G401.6 (cell line): ENCODE measurements around the gene MAD2L2.

Experiments
- FAIRE-seq: peaks from 2 replicates; lab custom pipeline; 2012; peaks lifted over from hg19 to GRCh38; lab: Jason Lieb, UNC

The MAD2L2 gene

DNA sequence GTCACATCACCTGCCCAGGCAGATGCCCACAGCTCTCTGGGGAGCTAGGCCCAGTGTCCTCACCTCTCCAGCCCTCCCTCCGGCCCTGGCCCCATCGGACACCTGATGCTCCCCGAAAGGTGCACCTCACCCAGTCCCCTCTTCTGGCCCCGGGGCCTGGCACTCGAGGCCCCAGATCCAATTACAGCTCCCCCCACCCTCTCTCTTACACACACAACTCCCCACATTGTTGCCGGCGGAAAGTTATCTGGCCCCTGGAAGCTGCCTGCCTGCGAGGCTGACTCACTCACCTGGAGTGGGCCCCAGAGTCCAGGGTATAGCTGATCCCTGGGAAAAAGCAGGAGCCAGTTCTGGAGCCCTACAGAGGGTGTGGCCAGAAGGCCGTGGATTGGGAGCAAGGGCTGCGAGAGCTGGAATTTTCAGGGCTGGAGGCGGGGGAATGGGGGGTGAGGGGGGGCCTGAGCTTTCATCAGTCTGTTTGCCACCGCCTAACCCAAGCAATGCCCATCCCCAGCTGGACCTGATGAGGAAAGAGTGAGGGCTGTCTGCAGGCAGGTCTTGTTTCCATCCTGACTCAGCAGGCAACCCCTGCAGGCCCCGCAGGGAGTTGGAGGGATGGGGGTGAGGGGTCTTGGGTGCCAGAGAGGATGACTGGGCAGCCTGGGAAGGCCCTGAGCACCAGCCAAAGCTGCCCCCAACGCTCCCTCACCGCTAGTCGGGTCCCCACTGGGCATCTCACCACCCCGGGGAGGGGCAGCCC is 27.7 kb downstream of the MAD2L2 start:
- no peak for FAIRE-seq

GRCh38 chr1:11652203-11652780 is 28.7 kb downstream of the MAD2L2 start:
- no peak for FAIRE-seq

GRCh38 chr1:11651017-11651416 is 29.9 kb downstream of the MAD2L2 start:
- no peak for FAIRE-seq

GRCh38 chr1:11650331-11650991 is 30.5 kb downstream of the MAD2L2 start:
- FAIRE-seq, result no peak

GRCh38 chr1:11649624-11650330 is 31.2 kb downstream of the MAD2L2 start:
- FAIRE-seq, result no peak

DNA sequence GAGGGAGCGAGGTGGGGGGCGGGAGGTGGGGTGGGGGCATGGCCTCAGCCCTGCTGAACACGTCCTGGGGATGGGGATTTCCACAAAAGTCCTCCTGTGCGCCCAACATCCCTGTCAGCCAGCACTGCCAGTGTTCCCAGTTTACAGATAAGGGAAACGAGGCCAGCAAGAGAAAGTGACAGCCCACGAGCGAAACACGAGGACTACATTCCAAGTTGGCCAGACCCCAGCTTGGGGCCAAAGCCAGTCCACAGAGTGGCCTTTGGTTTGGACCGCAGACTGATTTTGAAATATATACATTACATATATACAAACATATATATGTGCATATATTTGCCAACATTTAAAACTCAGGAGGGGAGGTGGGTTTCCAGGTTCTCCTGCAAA is 31.7 kb downstream of the MAD2L2 start:
- FAIRE-seq, result no peak

- FAIRE-seq, result no peak
Measured at GRCh38 chr1:11648732-11649158, 32.2 kb downstream of the MAD2L2 start.

DNA sequence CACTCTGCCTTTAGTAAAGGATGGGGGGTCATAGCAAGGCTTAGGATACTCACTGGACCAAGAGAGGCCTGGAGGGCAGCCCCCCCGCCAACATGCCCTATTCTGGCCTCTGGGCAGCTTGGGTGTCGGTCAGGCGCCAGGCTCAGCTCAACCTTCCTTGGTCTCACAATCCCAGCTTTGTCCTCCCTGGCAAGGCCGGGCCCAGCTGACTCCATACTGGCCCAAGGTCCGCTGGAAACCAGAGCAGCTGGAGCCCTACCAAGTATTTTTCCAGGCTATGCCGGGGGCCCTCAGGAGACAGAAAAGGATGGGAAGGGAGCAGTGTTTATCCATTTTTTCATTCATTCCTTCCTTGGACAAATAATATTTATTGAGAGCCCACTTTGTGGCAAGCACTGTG is 32.9 kb downstream of the MAD2L2 start:
- no peak for FAIRE-seq

- no peak for FAIRE-seq
Measured at GRCh38 chr1:11647333-11647732, 33.6 kb downstream of the MAD2L2 start.

DNA sequence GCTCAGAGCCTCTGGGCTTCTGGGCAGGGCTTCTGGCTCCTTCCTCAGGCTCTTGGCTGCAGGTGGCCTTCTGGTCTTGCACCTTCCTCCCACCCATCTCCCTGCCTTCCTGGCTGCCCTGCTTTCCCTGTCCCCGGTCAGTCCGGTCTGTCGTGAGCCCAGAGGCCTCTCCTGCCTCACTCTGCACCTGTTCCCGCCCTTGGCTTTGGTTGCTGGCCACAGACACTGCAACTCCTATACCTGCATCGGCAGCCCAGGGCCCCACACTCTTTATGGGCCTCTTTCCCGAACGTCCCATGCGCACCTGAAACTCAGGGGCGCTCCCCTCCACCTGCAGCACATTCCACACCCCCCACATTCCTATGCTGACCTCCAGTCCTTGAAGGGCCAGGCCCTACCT is 34.6 kb downstream of the MAD2L2 start:
- FAIRE-seq, result no peak

DNA sequence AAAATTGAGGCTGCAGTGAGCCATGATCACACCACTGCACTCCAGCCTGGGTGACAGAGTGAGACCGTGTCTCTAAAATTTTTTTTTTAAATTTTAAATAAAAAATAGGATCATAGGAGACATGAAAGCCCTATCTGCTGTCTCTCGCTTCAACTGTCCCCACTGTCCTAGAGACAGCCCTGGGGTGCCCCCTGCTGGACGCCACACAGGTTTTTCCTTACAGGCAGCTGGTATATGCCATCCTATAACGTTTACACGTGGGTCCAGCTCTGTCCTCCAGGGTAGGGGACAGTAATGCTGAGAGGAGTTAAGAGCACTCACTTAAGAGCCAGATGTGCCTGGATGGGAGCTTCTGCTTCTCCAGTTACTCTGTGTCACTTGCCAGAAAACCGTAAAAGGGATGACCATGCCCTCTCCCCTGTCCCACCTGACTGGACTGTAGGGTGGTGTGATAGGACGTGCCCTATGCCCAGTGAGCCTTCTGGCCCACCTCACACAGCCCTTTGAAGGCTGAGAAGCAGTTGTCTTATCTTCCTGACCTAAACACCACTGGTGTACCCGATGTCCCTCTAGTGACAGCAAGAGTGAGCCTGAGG is 35.2 kb downstream of the MAD2L2 start:
- peak; percentile 52 for FAIRE-seq

GRCh38 chr1:11645270-11645669 is 35.7 kb downstream of the MAD2L2 start:
- FAIRE-seq, result no peak

DNA sequence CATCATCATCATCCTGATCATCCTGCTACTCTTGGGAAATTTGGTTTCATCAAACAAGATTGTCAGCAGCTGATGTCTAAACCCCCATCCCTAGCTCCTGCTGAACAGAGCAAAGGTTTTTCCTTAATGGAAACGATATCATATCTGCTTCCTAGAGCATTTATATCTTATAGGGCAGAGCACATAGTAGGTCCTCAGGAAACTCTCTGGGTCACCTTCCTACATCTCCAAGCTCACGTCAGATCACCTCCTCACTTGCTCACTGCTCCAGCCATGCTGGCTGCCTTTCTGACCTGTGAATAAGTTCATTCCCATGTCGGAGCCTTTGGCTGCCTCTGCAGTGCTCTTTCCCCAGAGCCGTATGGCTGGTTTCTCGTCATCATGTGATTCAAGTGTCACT is 37.2 kb downstream of the MAD2L2 start:
- FAIRE-seq, result no peak

DNA sequence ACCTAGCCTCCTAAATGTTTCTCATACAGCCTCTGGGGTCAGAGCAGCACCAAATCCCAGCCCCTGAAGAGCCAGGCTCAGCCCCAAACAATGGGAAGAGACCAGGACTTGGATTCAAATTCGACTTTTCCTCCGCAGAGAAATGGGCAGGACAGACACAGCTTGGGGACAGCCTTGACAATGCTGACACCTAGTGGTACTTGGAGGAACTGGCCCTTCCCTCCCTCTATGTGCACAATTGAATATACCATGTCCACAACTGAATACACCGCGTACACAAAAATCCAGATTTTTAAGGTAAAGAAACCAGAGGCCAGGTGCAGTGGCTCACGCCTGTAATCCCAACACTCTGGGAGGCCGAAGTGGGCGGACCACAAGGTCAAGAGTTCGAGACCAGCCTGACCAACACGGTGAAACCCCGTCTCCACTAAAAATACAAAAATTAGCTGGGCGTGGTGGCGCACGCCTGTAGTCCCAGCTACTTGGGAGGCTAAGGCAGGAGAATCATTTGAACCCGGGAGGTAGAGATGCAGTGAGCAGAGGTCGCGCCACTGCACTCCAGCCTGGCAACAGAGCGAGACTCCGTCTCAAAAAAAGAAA is 38.4 kb downstream of the MAD2L2 start:
- peak; percentile 84 for FAIRE-seq

- FAIRE-seq, result no peak
Measured at GRCh38 chr1:11641776-11642305, 39.1 kb downstream of the MAD2L2 start.

DNA sequence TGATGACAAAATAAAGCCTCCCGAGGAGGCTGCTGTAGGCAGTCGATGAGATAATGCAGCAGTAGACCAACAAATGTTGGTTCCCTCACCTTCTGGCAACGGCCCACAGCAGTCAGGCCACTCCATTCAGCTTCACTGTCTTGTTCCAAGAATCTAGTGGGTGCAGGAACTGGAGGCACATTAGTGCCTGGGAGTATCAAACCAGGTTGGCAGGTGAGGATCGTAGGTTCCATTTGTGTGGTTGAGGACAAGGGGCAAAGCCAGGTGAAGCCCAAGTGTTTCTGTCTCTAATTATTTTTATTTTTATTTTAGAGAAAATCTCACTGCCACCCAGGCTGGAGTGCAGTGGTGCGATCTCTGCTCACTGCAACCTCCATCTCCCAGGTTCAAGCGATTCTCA is 40.0 kb downstream of the MAD2L2 start:
- no peak for FAIRE-seq

DNA sequence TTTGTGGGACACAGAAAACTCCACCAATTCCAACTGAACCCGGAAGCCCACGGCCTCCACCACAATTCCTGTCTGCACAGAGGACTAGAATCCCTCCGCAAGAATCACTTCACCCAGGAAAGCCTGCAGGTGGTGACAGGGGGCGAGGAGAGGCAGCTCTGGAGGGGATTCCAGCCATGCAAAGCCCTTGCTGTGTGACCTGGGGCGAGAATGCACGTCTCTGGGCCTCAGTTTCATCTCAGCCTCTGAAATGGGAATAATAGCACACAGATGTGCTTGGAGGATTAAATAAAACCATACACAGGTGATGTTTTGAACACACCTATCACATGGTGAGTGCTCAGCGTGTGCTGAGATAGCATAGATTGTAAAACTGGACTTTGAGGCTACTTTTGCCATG is 40.8 kb downstream of the MAD2L2 start:
- no peak for FAIRE-seq

DNA sequence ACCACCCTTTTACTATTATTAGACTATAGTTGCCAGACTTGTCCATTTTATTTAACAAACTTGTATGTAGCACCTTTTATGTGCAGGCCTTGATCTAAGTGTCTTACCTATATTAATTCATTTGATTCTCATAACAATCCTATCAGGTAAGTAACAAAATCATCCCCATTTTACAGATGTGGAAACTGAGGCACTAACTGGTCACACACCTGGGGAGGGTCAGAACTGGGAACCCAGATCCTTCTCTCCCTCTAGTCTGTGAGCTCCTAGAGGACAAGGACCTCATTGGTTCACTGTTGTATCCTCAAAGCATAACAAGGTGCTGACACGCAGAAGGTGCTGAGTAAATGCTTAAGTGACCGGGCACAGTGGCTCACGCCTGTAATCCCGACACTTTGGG is 41.6 kb downstream of the MAD2L2 start:
- FAIRE-seq, result no peak

- no peak for FAIRE-seq
Measured at GRCh38 chr1:11638121-11638520, 42.8 kb downstream of the MAD2L2 start.

DNA sequence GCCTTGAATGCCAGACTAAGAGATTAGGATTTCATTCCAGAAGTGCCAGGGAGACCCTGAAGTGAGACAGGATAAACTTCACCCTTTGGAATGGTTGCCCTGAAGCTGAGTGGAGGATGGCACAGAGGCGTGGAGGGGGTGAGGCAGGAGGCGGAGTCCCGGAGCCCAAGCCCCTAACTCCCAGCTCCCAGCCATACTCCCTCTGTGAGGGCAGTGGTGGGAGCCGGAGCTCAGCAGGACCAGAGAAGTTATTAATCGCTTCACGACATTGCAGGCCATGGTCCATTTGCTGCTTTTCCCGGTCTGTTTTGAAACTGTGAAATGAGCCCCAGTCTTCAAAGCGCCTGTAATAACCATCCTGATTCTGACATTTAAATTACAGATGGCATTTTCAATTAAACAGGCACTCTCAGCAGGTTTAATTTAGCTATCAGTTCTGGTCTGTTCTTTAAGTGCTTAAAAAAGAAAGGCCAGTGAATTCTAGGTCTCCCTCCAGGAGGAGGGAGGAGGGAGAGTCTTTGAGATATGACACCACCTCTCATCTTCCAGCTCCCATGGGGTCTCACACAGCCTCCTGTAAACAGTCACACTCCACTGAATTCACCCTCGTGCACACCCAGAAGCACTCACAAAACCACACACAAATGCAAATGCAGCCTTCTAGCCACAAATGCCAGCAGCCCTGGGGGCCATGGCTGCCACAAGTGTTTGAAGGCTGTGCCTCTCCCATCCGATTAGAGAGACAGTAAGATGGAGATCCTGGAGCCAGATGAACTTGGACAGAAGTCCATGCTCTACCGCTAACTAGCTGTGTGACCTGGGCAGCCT is 46.4 kb downstream of the MAD2L2 start:
- FAIRE-seq, result no peak
